ENCODE measurements around the gene MAP3K7. TPM values are rescaled to one million over a fixed set of nuclear protein-coding genes. Genes with fewer than 3 reads are reported as not detected.

The MAP3K7 gene
- total and polyA plus RNA-seq, 2 of the 13 experiments (the other 11 are each of a cell fraction or from before 2014, with no cell fraction given), result 24.1 to 24.4 TPM

DNA sequence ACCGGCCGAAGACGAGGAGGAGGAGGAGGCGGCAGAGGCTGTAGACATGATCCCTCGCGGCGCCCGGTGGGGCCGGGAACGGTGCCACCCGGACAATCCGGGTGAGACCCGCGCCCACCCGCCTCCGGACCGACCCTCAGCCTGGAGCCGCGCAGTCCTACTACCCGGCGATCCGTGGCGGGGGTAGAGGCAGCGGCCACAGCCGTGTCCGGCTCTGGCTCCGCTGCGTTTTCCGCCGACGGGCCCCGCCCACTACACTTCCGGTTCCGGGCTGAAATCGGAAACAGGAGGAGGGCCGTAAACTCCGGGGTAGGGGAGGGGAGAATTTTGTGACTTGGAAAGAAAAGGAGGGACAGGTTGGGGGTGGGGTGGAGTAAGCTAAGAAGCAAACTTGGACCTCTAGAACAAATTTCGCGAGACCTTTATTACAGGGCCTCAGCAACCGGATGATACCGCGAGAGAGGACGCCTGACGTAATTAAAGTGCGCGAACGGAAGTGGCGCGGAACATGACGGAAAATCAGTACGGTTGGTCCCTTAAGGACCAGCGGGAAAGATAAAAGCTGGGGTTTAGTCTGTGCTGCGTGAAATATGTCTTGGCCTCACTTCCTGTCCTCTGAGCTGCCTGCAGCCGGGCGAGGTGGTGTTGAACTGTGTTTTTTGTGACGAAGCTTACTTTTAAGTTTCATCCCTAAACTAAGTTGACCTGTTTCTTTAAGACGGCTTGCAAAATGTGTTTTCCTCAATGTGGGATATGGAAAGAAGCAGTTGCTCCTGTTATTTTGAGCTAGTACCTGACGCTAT, at the start of gene MAP3K7 (continued):
- TF ChIP-seq POGK (CRISPR knock-in tag; conservative IDR thresholded peaks at IDR 0.05) (no peak), ZBTB3 (CRISPR knock-in tag; IDR thresholded peaks at IDR 0.05; ENCODE audit: borderline replicate concordance, low read depth) (no peak), HMGA1 (CRISPR knock-in tag; conservative IDR thresholded peaks at IDR 0.05) (no peak), MTERF4 (CRISPR knock-in tag; IDR thresholded peaks at IDR 0.05) (no peak; the same call in 1 of the 2 replicates), ARNT (IDR thresholded peaks at IDR 0.05) (no peak), ZNF879 (CRISPR knock-in tag; IDR thresholded peaks at IDR 0.05) (no peak), ZSCAN29 (CRISPR knock-in tag; conservative IDR thresholded peaks at IDR 0.05) (no peak), NAIF1 (CRISPR knock-in tag; IDR thresholded peaks at IDR 0.05; ENCODE audit: borderline replicate concordance) (peak; percentile 68; the same call in 1 of the 2 replicates), ATM (IDR thresholded peaks at IDR 0.05; ENCODE audit: borderline replicate concordance) (no peak), ZNF598 (CRISPR knock-in tag; IDR thresholded peaks at IDR 0.05; ENCODE audit: borderline replicate concordance) (no peak)
- TF ChIP-seq, protein P1, sequence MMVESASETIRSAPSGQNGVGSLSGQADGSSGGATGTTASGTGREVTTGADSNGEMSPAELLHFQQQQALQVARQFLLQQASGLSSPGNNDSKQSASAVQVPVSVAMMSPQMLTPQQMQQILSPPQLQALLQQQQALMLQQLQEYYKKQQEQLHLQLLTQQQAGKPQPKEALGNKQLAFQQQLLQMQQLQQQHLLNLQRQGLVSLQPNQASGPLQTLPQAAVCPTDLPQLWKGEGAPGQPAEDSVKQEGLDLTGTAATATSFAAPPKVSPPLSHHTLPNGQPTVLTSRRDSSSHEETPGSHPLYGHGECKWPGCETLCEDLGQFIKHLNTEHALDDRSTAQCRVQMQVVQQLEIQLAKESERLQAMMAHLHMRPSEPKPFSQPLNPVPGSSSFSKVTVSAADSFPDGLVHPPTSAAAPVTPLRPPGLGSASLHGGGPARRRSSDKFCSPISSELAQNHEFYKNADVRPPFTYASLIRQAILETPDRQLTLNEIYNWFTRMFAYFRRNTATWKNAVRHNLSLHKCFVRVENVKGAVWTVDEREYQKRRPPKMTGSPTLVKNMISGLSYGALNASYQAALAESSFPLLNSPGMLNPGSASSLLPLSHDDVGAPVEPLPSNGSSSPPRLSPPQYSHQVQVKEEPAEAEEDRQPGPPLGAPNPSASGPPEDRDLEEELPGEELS (CRISPR knock-in tag; IDR thresholded peaks at IDR 0.05), result no peak
- TF ChIP-seq, protein P2, sequence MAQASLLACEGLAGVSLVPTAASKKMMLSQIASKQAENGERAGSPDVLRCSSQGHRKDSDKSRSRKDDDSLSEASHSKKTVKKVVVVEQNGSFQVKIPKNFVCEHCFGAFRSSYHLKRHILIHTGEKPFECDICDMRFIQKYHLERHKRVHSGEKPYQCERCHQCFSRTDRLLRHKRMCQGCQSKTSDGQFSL (CRISPR knock-in tag; IDR thresholded peaks at IDR 0.05), result no peak
- TF ChIP-seq, protein P3, sequence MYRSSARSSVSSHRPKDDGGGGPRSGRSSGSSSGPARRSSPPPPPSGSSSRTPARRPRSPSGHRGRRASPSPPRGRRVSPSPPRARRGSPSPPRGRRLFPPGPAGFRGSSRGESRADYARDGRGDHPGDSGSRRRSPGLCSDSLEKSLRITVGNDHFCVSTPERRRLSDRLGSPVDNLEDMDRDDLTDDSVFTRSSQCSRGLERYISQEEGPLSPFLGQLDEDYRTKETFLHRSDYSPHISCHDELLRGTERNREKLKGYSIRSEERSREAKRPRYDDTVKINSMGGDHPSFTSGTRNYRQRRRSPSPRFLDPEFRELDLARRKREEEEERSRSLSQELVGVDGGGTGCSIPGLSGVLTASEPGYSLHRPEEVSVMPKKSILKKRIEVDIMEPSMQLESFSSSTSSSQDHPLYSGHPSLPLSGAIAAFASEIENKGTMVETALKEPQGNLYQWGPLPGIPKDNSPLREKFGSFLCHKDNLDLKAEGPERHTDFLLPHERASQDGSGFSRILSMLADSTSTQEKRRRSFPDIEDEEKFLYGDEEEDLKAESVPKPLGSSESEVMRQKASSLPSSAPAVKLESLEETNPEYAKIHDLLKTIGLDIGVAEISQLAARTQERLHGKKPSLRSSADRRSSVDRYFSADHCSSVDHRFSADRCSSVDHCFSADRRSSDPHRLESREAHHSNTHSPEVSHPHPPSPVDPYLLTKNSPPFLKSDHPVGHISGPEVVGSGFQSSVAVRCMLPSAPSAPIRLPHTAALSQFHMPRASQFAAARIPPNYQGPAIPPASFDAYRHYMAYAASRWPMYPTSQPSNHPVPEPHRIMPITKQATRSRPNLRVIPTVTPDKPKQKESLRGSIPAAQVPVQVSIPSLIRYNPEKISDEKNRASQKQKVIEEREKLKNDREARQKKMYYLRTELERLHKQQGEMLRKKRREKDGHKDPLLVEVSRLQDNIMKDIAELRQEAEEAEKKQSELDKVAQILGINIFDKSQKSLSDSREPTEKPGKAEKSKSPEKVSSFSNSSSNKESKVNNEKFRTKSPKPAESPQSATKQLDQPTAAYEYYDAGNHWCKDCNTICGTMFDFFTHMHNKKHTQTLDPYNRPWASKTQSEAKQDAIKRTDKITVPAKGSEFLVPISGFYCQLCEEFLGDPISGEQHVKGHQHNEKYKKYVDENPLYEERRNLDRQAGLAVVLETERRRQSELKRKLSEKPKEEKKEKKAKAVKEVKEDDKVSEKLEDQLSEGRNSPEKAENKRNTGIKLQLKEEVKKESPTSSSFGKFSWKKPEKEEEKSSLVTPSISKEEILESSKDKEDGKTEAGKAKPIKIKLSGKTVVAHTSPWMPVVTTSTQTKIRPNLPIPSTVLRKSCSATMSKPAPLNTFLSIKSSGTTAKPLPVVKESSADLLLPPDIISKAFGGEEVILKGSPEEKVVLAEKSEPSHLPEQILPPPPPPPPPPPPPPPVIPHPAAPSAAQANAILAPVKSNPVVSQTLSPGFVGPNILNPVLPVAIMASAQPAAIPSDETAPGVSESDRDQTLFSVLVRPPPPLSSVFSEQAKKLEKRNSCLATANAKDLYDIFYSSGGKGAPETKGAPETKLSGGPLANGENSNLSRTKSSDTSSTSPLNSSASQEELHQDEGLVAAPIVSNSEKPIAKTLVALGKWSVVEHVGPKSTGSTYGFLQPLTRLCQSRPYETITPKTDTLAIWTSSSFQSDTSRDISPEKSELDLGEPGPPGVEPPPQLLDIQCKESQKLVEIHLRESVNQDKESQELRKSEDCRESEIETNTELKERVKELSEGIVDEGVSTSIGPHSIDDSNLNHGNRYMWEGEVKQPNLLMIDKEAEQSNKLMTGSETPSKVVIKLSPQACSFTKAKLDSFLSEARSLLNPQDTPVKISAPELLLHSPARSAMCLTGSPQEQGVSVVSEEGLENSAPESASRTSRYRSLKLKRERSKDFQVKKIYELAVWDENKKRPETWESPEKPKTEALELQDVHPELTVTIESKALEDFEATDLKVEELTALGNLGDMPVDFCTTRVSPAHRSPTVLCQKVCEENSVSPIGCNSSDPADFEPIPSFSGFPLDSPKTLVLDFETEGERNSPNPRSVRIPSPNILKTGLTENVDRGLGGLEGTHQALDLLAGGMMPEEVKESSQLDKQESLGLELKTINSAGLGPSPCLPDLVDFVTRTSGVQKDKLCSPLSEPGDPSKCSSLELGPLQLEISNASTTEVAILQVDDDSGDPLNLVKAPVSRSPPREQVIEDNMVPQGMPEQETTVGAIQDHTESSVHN (CRISPR knock-in tag; IDR thresholded peaks at IDR 0.05), result no peak
